WI38 (cell line): Measurements from ENCODE around the gene UBE2E2.

Experiments
- H3K4me3 ChIP-seq: 2 replicates; pipeline ENCODE4 v1.5.1; 2011; ENCODE audit warnings: low read depth, mild to moderate bottlenecking, control low read depth, low read length
- CTCF ChIP-seq: IDR thresholded peaks from 2 replicates; pipeline ENCODE4 v1.5.1; 2012; ENCODE audit warnings: low read depth, mild to moderate bottlenecking, control low read depth, low read length

UBE2E2 gene

GRCh38 chr3:23547905-23548650, 345.0 kb downstream of the UBE2E2 start:
- no peak for TF ChIP-seq CTCF
- H3K4me3 ChIP-seq: no peak overlapping the region

DNA sequence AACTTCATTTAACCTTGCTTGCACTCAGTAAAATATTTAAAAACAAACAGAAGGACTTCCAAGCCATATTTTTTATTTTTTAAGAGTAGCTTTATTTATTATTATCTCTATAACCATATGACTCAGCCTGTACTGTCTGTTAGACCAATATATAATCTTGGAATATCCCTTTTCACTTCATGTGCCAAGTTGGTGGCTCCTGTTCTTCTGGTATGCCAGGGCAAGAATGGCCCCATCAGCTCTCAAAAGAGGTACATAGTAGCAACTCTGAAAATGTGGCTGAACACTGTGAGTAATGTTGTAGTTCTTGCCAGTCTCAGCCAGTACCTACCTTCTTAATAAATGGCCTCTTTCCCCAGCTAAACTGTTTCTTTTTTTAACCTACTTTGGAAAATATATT, 345.6 kb downstream of the UBE2E2 start:
- H3K4me3 ChIP-seq: no peak overlapping the region
- no peak for TF ChIP-seq CTCF

GRCh38 chr3:23549148-23549910, 346.2 kb downstream of the UBE2E2 start:
- no peak overlapping the region for H3K4me3 ChIP-seq
- TF ChIP-seq CTCF: no peak

GRCh38 chr3:23550402-23550801, 347.3 kb downstream of the UBE2E2 start:
- no peak overlapping the region for H3K4me3 ChIP-seq
- TF ChIP-seq CTCF: no peak

DNA sequence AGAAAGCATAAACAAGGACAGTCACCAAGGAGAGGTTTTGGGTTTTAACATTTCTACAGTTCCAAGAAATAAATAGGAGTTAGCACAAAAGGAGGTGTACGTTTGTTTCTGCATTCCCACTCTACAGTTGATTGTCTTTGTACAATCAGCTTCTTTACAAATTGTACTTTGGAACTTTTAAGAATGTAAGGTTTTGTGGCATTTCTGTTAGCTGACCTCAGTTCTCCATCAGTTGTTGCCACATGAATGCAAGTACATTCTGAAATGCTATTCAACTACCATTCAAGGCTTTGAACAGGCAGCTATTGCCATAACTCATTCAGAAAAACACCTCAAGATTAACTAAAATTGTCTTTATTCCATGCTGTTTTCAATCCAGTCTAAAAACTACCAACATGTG, 349.4 kb downstream of the UBE2E2 start:
- TF ChIP-seq CTCF: no peak
- H3K4me3 ChIP-seq: no peak overlapping the region

GRCh38 chr3:23553353-23553752, 350.2 kb downstream of the UBE2E2 start:
- TF ChIP-seq CTCF: no peak
- no peak overlapping the region for H3K4me3 ChIP-seq
